ENCODE results near the gene TOMM40.

DNA sequence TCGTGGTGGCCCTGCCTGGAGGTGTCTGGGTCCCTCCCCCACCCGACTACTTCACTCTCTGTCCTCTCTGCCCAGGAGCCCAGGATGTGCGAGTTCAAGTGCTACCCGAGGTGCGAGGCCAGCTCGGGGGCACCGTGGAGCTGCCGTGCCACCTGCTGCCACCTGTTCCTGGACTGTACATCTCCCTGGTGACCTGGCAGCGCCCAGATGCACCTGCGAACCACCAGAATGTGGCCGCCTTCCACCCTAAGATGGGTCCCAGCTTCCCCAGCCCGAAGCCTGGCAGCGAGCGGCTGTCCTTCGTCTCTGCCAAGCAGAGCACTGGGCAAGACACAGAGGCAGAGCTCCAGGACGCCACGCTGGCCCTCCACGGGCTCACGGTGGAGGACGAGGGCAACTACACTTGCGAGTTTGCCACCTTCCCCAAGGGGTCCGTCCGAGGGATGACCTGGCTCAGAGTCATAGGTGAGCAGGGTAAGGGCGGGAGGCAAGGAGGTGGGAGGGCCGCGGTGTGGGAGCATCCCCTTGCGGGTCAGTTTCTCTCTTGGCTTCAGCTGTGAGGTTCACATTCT lies 25.8 kb upstream of the TOMM40 start:
- TF ChIP-seq POLR2AphosphoS5 (IDR thresholded peaks at IDR 0.05; ENCODE audit: low read depth, low read length), result no peak
- TF ChIP-seq, protein P1, sequence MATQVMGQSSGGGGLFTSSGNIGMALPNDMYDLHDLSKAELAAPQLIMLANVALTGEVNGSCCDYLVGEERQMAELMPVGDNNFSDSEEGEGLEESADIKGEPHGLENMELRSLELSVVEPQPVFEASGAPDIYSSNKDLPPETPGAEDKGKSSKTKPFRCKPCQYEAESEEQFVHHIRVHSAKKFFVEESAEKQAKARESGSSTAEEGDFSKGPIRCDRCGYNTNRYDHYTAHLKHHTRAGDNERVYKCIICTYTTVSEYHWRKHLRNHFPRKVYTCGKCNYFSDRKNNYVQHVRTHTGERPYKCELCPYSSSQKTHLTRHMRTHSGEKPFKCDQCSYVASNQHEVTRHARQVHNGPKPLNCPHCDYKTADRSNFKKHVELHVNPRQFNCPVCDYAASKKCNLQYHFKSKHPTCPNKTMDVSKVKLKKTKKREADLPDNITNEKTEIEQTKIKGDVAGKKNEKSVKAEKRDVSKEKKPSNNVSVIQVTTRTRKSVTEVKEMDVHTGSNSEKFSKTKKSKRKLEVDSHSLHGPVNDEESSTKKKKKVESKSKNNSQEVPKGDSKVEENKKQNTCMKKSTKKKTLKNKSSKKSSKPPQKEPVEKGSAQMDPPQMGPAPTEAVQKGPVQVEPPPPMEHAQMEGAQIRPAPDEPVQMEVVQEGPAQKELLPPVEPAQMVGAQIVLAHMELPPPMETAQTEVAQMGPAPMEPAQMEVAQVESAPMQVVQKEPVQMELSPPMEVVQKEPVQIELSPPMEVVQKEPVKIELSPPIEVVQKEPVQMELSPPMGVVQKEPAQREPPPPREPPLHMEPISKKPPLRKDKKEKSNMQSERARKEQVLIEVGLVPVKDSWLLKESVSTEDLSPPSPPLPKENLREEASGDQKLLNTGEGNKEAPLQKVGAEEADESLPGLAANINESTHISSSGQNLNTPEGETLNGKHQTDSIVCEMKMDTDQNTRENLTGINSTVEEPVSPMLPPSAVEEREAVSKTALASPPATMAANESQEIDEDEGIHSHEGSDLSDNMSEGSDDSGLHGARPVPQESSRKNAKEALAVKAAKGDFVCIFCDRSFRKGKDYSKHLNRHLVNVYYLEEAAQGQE (IDR thresholded peaks at IDR 0.05; ENCODE audit: insufficient read depth in 1 of 2, low read depth in 2 of 2, low read length in 2 of 2), result no peak
- TF ChIP-seq TAF1 (IDR thresholded peaks at IDR 0.05; ENCODE audit: borderline replicate concordance, insufficient read depth, low read length), result no peak
- no peak for TF ChIP-seq SIN3A (IDR thresholded peaks at IDR 0.05; ENCODE audit: borderline replicate concordance, insufficient read depth, low read length)
- no peak for TF ChIP-seq FOXP2 (optimal IDR thresholded peaks at IDR 0.05; ENCODE audit: borderline replicate concordance, extremely low read depth, extremely low read length, insufficient read depth)
